ENCODE measurements around the gene CDH1.
"Not testable (repeated sequence)": the region's sequence is repeated elsewhere in the genome, so short reads cannot be mapped to it uniquely, and the experiment has no call there.

CDH1 gene

DNA sequence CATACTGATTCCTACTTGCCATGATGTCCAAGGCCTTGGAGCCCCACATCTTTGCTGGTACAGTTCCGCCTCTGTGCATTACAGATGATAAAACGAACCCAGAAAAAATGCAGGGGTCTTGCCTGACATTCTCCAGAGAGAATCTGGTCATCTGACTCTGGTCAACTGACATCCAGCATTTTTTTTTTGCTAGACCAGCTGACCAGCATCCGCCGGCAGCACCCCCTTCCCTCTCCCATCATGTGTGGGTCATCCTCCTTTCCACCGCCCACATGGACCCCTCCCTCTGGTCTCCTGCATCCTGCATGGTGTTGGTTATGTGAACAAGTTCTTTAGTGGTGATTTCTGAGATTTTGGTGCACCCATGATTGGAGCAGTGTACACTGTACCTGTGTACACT lies 47.1 kb downstream of the CDH1 start:
- no peak for DNase-seq (ENCODE audit: low read depth)
- H3K4me3 ChIP-seq (ENCODE audit: low read depth, low read length): no peak overlapping the region
- in situ Hi-C loops (cut with HindIII; ENCODE audit: low sequenced_read_pairs): no loop called here
- TF ChIP-seq, protein P1, sequence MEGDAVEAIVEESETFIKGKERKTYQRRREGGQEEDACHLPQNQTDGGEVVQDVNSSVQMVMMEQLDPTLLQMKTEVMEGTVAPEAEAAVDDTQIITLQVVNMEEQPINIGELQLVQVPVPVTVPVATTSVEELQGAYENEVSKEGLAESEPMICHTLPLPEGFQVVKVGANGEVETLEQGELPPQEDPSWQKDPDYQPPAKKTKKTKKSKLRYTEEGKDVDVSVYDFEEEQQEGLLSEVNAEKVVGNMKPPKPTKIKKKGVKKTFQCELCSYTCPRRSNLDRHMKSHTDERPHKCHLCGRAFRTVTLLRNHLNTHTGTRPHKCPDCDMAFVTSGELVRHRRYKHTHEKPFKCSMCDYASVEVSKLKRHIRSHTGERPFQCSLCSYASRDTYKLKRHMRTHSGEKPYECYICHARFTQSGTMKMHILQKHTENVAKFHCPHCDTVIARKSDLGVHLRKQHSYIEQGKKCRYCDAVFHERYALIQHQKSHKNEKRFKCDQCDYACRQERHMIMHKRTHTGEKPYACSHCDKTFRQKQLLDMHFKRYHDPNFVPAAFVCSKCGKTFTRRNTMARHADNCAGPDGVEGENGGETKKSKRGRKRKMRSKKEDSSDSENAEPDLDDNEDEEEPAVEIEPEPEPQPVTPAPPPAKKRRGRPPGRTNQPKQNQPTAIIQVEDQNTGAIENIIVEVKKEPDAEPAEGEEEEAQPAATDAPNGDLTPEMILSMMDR (IDR thresholded peaks at IDR 0.05; ENCODE audit: low read depth, low read length, missing control alignments): no peak

DNA sequence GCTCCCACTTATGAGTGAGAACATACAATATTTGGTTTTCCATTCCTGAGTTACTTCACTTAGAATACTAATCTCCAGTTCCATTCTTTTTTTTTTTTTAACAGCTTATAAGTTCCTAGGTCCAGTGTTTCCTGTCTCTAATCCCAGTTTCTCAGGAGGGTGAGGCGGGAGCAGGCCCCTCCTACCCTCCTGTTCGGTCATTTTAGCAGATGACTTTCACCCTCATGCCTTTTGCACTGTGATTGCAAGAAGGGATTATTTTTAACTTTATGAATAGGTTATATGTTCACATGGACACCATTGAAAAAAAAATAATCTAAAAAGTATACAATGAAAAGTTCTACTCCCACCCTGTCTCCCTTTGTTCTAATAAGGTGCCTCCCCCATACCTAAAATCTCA lies 47.6 kb downstream of the CDH1 start:
- TF ChIP-seq, protein P1 (IDR thresholded peaks at IDR 0.05; ENCODE audit: low read depth, low read length, missing control alignments): no peak
- DNase-seq (ENCODE audit: low read depth): no peak
- in situ Hi-C loops (cut with HindIII; ENCODE audit: low sequenced_read_pairs): loop anchor here (5.0 kb wide), 1 partner anchor 67 kb away; no protein-coding TSS in a partner anchor
- H3K4me3 ChIP-seq (ENCODE audit: low read depth, low read length): no peak overlapping the region

DNA sequence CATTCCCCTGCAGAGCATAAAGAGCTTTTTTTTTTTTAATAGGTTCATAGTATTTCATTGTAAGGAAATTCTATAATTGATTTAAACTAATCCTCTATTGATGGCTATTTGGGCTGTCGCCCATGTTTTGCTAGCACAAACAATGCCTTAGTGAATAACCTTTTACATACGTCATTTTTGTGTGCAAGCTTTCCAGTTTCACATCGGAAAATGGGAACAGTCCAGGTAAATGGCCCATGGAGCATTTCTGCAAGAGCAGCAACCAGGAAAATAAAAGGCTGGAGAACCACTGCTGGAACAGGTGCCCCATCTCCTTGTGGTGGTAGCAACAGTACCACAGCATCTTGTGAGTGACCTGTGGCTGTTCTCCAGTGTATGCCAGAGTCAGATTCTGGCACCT lies 48.6 kb downstream of the CDH1 start:
- in situ Hi-C loops (cut with HindIII; ENCODE audit: low sequenced_read_pairs): loop anchor here (5.0 kb wide), 1 partner anchor 68 kb away; no protein-coding TSS in a partner anchor
- no peak for DNase-seq (ENCODE audit: low read depth)
- TF ChIP-seq, protein P1 (IDR thresholded peaks at IDR 0.05; ENCODE audit: low read depth, low read length, missing control alignments): no peak

DNA sequence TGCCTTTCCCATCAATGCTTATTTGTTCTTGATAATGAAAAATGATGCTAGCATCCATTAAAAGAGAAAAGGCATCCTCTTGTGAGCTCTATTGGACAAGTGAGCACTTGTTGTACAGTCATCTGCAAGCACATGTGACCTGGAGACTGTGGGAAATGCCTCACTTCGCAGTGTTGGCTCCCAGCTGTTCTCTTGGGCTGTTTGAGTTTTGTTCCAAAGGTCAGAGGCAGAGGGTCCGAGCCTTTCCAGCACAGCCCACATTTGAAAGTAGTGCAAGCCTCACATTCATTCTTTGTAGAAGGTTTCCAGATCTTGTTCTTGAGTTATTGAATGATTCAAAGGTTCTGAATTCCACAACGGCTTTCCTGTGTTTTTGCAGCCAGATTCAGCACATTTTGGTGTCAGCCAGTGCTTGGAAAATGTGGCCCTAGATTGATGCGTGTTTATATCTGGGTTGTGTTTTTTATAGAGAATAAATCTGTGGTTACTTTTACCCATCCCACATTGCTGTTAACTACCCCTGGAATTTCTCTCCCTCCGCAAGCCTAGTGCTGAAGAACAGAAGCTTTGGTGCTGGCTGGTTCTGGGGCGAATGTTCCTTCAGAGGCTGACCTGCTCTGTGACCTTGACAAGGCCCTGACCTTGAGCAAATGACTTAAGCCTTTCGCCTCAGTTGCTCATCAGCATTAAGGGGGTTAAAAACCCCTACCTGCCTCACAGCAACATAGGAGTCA lies 49.8 kb downstream of the CDH1 start:
- no peak overlapping the region for H3K4me3 ChIP-seq (ENCODE audit: low read depth, low read length)
- peak; percentile 84 for DNase-seq (ENCODE audit: low read depth)
- TF ChIP-seq, protein P1 (IDR thresholded peaks at IDR 0.05; ENCODE audit: low read depth, low read length, missing control alignments): no peak
- in situ Hi-C loops (cut with HindIII; ENCODE audit: low sequenced_read_pairs): loop anchor here (5.0 kb wide), 1 partner anchor 70 kb away; no protein-coding TSS in a partner anchor

More for the DNA sequence above, 48.6 kb downstream of the CDH1 start:
- no peak overlapping the region for H3K4me3 ChIP-seq (ENCODE audit: low read depth, low read length)

DNA sequence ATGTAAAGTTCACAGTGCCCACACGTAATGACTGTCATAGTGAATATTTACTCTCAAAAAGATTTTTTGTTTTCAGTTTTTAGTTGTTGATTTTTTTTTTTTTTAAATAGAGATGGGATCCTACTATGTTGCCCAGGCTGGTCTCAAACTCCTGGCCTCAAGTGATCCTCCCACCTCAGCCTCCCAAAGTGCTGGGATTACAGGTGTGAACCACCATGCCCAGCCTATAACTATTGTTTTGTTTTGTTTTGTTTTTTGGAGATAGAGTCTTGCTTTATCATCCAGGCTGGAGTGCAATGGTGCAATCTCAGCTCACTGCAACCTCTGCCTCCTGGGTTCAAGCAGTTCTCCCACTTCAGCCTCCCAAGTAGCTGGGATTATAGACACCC lies 50.3 kb downstream of the CDH1 start:
- in situ Hi-C loops (cut with HindIII; ENCODE audit: low sequenced_read_pairs): loop anchor here (5.0 kb wide), 1 partner anchor 70 kb away; no protein-coding TSS in a partner anchor
- not testable (repeated sequence) for DNase-seq (ENCODE audit: low read depth); H3K4me3 ChIP-seq (ENCODE audit: low read depth, low read length)

DNA sequence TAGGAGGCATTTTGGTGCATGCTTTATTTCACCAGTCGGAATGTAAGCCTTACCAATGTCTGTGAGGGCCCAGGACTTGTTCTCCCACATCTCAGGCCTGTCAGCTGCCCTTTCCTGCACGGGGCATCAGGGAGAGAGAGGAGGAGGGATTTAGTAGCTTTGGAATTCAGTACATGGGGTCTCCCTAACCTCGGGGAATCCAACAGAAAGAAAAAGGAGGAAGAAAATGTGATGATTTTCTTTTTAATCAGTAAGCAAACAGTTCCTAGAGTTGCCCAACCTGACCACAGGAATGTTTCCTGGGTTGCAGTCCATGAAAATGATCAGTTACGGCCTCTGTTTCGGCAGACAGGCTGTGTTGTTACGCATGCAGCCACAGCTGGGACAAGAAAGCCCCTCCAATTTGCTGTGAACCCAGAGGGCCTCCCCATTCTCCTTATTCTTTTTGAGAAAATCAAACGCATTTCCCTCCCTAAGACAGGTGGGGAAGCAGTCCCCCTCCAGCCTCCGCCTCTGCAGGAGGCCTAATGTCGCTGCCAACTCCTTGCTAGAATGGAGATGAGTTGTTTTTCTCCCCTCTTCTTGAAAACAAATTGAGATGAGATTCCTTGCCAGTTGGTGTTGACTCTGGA lies 53.2 kb downstream of the CDH1 start:
- peak; percentile 92 for DNase-seq (ENCODE audit: low read depth)
- in situ Hi-C loops (cut with HindIII; ENCODE audit: low sequenced_read_pairs): no loop called here
- TF ChIP-seq, protein P1 (IDR thresholded peaks at IDR 0.05; ENCODE audit: low read depth, low read length, missing control alignments): no peak
- H3K4me3 ChIP-seq (ENCODE audit: low read depth, low read length): no peak overlapping the region

DNA sequence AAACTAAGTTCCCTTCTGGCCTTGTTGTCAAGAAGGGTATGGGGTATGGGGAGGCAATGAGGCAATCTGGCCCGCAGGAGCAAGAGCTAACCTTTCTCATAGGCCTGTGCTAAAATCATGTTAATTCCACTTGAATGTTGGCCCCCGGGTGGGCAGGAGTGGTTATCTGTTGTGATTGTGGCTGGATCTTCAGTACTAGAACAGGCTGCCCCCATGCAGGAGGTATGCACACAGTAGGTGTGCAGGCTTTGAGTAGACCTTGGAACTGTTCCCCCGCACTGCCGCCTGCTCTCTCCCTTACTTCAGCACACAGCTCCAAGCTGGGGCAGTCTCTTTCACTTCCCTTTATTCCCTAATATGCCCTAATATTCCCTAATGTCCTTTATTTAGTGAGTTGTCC lies 53.9 kb downstream of the CDH1 start:
- TF ChIP-seq, protein P1 (IDR thresholded peaks at IDR 0.05; ENCODE audit: low read depth, low read length, missing control alignments): no peak
- in situ Hi-C loops (cut with HindIII; ENCODE audit: low sequenced_read_pairs): no loop called here
- no peak overlapping the region for H3K4me3 ChIP-seq (ENCODE audit: low read depth, low read length)
- no peak for DNase-seq (ENCODE audit: low read depth)
